GM21360 (cell line): Measurements from ENCODE around the gene STIP1.
"Not testable (repeated sequence)": the region's sequence is repeated elsewhere in the genome, so short reads cannot be mapped to it uniquely, and the experiment has no call there.

Experiments
- ATAC-seq: cut with Tn5 transposase; IDR thresholded peaks from one replicate; pipeline ENCODE4 v1.9.1; 2021; ENCODE audit warnings: mild to moderate bottlenecking, moderate library complexity; ENCODE audit not compliant: unreplicated experiment

STIP1 gene

DNA sequence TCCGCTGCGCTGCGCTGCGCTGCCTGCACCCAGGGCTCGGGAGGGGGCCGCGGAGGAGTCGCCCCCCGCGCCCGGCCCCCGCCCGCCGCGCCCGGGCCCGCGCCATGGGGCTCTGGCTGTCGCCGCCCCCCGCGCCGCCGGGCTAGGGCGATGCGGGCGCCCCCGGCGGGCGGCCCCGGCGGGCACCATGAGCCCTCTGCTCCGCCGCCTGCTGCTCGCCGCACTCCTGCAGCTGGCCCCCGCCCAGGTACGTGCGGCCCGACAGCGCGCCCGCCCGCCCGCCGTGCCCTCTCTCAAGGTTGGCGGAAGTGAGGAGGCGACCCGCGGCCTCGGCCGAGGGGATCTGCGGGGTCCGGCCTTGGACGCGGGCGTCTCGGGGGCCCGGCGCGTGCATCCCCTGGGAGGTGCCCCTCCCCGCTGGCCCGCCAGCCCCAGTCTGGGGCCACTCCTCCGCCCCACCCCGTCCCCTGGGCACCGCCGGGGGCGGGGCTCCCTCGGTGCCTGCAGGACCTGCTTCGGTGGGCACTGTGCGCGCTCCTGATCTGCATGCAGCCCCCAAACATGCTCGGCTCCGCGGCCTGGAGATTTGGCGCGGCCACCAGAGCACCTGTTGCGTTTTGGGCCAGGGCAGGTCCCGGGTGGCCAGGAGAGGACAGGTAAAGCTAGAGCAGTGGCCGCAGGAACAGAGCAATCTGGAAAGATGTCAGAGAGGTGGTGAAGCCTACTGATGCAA, 48.8 kb downstream of the STIP1 start:
- ATAC-seq, result peak; percentile 22

DNA sequence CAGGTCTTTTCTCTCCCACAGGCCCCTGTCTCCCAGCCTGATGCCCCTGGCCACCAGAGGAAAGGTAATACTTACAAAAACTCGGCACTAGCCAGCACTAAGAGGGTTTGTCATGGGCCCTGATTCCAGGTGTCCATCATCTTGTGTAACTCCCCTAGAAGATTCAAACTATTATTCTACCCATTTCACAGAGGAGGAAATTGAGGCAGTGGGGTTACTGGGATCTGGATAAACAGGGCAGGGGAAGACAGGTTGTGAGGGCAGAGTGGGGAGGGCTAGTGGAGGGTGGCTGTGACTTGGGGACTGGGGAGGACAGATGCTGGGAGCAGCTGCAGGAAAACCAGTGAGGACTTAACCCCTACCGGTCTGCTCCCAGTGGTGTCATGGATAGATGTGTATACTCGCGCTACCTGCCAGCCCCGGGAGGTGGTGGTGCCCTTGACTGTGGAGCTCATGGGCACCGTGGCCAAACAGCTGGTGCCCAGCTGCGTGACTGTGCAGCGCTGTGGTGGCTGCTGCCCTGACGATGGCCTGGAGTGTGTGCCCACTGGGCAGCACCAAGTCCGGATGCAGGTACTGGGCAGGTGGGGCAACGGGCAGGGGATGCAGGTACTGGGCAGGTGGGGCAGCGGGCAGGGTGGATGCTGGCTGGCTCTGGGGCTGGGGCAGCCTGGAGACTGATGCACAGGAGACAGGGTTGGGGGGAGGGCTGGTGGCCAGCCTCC, 49.6 kb downstream of the STIP1 start:
- no peak for ATAC-seq

DNA sequence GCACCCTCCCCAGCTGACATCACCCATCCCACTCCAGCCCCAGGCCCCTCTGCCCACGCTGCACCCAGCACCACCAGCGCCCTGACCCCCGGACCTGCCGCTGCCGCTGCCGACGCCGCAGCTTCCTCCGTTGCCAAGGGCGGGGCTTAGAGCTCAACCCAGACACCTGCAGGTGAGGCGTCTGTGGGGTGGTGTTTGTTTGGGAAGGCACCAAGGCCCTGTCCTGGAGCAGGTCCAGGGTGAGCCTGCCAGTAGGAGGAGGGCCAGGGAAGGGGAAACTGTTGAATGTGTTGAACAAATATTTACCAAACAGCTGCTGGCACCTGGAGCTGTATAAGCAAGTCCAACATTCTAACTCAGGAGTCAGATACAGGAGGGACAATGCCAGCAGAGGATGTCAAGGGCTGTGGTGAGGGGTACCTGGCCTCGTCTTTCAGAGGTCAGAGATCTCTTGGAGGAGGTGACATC, 51.5 kb downstream of the STIP1 start:
- ATAC-seq, result no peak

DNA sequence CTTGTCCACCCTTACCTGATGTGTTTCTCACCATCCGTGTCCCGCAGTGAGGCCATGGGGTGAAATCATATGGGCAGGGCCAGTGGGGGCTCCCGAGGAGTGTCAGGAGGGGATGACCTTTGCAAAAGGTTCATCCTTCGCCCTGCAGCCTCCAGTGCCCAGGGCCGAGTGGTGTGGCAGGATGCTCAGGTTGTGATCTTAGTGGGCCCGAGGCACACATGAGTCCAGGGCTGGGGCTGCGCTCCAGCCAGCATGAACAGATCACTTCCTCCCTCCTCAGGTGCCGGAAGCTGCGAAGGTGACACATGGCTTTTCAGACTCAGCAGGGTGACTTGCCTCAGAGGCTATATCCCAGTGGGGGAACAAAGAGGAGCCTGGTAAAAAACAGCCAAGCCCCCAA, 52.1 kb downstream of the STIP1 start:
- no peak for ATAC-seq

DNA sequence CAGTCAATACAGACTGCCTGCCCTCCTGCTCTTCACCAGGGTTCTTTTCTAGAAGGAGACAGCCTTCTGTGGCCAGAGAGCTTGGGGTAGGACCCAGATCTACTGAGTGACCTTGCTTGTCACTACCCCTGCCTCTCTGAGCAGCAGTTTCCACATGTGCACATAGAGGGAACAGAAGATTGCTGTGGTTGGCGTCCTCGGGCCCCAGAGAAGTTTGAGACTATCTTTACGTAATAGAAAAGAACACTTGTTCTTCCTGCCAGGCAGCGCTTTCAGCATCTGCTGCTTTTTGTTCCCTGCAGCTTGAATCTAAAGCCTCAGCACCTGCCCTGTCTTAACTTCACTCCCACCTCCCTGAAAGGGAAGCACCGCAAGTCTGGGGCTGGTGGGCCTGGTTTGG, 53.0 kb downstream of the STIP1 start:
- ATAC-seq, result no peak

DNA sequence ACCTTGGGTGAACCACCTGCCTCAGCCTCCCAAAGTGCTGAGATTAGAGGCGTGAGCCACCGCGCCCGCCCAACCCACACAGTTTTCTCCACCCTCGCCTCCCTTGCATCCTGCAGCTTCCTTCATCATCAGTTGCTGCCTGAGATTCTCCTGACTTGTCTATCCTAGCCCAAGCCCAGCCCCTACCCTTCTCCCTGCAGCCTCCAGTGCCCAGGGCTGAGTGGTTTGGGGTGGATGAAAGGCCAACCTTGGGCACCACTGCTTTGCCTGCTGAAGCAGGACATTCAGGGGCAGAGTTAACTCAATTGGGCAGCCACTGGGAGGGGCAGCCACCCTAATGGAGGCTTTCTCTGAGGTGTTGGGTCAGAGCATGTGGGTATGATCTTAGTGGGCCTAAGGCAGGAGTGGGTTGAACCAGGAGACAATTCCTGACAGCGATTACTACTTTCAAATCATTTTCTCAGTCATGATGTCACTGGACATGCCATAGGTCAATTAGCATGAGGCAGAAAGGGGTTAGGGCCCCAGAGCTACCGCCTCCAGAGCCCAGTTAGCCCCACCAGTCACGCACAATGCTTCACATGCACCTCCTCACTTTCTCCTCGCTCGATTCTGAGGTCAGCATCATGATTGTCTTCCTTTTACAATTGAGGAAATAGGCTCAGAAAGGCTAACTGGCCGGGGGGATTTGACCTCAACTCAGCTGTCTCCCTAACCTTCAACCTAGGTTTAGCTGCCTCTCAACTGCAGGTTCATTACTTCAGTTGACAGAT, 53.9 kb downstream of the STIP1 start:
- no peak for ATAC-seq

DNA sequence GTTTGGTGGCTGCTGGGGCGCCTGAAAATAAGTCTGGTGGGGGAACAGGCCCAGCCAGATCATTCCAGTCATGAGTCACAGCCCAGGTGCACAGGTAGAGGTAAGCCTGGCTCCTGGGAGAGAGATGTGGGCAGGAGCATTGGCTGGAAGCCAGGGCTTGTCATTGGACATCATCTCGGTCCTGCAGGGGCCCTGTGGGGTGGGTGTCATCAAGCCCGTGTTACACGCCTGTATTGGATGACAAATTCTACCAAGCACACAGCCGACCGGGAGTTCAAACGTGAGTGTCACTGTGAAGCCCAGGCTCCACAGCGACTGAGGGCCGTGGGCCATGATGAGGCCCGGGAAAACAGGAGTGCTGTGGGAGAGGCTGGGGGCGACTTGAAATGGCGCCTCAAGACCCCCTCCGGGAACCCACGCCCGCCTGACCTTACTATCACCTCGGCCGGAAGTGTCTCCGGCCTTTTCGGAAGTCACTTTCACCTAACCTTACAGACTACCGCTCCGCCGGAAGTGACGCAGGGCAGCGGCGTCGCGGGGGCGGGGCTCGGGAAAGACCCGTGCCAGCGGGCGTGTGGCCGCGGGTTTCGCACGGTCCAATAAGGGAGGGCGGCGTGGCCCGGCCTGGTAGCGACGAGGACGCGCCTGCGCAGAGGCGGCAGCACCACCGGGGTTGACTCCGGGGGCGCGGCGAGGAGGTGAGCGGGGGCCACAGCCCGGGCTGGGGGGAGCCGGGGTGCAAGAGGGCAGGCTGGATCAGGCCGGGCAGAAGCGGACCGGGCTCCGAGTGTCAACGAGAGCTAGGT, 54.7 kb downstream of the STIP1 start, which contains the start of gene FKBP2:
Gene FKBP2, plus strand, starts transcription at position 661 of the 806 bp plus-strand sequence. CDS start 1,293 bp downstream, outside the sequence.
- peak; percentile 40 for ATAC-seq

DNA sequence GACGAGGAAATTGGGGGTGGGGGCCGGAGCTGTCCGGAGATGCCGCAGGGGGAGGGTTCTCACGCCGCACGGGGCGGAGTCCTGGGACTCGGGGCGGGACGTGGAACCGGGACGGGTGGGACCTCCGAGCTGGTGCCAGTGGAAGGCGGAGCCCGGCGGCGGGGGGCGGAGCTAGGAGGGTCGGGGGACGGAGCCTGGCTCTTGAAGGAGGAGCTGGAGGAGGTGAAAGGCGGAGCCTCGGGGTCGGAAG, 55.2 kb downstream of the STIP1 start:
- peak; percentile 60 for ATAC-seq

DNA sequence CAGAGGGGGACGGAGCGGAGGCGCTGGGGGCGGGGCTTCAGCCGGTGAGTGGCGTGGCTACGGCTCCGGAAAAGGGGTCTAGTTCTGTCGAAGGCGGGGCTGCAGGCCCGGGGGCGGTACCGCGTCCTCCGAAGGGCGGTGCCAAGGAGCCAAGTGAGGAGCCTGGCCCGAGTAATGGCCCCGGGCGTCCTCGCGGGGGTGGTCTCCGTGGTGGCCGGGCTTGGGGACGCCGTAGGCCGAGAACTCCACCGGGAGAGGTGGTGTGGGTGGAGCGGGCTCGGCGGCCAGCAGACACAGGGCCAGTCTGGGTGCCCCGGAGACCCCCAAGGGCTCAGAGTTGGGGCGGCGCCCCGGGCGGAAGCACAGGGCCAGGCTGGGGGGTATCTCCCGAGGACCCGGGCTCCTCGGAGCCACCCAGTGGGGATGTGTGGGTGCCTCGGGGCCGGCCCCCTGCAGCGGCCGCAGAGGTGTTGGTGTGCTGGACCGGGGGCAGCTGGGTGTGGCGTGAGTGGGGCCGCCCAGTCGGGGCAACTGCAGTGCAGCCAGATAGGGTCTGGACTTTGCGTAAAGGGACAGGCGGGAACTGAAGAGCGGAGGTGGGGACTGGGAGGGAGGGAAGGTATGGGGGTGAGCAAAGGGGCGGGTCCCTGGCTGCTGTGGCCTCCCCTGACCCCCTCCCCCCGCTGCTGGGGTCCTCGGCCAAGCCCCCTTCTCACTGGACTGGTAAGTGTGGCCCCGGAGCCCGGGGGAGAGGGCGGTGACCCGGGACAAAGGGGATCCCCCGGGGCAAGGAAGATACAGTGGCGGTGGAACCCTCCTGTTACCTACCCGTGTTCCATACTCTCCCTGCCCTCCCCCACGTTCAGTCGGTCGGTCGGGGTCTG, 55.8 kb downstream of the STIP1 start:
- peak; percentile 53 for ATAC-seq

DNA sequence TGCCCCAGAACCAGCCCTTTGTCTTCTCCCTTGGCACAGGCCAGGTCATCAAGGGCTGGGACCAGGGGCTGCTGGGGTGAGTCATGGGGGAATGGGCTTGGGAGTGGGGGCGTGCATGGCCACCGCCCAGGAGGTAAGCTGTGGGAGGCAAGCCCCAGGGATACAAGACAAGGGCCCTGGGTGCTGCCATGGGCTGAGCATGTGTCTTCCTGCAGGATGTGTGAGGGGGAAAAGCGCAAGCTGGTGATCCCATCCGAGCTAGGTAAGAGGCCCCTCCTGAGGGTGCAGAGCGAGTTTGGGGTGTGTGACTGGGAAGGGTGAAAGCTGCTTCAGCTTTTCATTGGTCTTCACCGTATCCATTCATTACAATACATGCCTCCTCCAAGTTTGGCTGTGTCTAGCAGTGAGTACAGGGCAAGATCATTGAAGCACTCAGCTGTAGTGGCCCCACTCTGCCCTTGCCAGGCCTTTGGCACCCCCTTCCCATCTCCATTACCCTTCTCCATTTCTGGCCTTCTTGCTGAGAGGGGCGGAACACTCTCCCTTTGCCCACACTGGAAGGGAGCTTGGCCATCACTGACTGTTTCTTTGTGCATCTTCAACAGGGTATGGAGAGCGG, 57.4 kb downstream of the STIP1 start:
- no peak for ATAC-seq

DNA sequence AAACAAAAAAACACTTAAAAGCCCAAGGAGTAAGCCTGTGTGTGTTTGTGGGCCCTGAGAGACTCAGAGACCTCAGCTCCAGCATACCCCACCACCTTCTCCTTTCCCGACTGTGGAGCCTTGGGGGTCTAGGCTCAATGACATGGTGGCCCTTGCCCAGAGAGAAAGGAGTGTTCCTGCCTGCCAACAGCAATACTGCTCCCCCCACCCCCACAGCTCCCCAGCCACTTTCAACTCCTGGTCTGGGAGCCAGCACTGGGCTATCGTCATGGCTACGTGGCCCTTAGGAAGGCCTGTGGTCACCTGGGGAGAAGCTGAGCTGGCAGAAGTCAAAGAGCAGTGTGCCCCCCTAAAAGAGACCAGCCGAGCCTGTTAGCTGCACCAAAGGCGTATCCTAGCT, 58.1 kb downstream of the STIP1 start:
- no peak for ATAC-seq

DNA sequence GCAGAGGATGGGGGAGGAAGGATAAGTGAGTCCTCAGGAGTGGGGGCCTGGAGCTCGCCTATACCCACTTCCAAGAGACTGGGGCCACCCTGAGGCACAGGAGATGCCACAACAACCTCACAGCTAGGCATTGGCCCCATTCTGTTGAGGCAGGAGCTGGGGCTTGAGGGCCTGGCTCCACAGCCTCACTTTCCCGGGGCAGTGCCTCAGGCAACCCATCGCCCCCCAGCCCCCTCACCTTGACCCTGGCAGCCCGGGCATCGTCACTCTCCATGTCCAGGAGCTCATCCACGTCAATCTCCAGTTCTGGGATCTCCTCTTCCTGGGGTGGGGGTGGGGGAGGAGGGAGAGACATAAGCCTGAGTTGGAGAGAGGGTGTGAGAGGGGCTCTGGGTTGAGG, 59.0 kb downstream of the STIP1 start:
- no peak for ATAC-seq

DNA sequence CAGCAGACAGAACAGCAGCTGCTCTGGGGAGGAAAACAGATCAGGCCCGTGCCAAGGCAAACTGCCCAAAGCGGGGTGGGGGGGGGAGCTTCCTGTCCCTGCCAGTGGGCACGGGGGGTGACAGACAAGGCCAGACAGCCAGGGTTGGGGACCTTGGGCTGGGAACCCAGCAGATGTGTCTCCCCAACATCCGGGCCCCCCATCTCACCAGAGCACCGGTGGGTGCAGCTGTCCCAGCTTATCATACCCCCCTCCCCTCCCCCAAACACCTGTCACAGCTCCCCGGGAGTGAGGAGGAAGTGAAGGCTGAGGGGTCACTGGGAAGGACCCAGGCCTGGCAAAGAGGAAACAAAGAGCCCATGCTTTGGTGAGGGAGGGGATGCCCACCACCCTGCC, 59.4 kb downstream of the STIP1 start:
- ATAC-seq, result no peak

DNA sequence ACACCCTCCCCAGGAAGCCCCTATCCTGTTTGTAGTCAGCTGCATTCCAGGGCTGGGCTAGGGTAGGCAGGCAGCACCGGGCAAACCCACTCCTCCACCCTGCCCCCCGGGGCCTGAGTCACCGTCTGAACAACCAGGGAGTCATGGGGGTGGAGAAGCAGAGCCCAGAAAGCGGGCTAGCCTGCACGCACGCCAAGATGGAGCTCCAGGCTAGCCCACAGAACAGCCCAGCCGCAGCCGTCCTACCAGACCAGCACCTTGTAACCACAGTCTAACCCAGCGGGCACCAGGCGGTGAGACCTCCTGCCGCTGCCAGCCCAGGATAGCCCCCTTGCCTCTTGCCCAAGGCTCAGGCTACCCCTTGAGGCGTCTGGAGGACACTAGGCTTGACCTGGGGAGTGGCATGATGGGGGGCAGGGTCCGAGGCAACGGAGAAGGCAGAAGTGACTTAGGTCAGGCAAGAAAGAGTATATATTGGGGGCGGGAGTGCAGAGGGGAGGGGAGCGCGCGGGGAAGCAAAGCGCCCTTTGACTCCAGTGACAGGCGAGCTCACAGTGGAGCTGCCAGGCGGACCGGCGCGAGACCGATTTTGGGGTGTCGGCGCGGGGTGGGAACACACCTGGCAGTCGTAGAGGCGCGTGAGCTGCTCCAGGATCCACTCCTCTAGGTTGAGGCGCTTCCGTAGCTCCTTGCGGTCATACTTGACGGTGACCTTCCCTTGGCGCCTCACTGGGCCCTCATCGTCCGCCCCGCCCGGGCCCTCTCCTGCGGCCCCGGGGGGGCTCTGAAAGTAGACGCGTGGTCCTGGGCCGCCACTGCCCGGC, 60.0 kb downstream of the STIP1 start:
- ATAC-seq, result no peak

DNA sequence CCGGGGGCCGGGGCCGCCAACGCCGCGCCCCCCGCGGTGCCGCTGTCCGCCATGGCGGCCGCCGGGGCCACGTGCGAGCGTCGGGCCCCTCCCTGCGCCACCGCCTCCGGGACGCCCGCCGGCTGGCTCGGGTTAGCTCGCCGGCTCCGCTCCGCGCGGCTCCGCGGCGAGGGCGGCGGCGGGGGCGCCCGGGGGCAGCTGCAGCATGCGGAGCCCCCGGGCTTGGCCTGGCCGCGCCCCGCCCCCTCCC, 60.6 kb downstream of the STIP1 start:
- ATAC-seq, result not testable (repeated sequence)

DNA sequence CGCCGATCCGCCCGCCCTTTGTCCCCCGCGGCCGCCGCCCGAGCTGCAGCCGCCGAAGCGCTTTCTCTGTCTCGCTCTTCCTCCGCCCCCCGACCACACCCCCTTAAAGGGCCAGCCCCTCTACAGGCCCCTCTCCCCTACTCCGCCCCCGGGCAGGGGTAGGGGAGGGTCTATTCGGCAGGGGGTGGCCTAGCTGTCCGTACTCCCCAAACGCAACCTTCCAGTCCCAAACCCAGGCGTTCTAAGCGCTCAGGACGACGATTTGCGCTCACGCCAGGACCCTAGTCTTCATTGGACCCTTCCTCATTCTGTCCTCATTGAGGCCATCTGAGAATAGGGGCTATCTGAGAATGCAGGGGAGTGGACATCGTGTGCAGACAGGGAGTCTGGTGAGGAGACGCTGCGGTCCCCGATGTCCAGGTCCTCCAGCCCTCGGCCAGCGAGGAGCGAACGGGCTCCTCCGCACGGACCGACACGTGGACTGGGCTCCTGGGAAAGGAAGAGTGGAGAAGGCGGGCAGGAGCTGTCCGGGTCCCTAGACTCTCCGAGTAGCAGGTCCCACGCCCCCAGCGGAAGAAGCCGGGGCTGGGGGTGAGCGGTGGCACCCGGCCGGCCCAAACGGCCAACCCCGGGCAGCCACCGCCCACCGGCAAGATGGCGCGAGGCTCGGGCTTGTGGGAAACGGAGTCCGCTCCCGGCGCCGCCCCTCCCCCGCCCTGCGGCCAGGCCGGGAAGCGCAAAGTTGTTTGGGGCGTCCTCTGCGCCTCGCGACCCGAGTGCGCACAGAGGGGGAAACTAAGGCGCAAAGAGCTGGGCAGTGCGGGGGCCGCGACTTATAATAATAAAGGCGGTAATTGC, 61.1 kb downstream of the STIP1 start, which contains the start of gene PPP1R14B:
Gene PPP1R14B, minus strand, starts transcription at position 73 of the 858 bp plus-strand sequence. CDS start 270 bp downstream, outside the sequence.
- ATAC-seq, result no peak

DNA sequence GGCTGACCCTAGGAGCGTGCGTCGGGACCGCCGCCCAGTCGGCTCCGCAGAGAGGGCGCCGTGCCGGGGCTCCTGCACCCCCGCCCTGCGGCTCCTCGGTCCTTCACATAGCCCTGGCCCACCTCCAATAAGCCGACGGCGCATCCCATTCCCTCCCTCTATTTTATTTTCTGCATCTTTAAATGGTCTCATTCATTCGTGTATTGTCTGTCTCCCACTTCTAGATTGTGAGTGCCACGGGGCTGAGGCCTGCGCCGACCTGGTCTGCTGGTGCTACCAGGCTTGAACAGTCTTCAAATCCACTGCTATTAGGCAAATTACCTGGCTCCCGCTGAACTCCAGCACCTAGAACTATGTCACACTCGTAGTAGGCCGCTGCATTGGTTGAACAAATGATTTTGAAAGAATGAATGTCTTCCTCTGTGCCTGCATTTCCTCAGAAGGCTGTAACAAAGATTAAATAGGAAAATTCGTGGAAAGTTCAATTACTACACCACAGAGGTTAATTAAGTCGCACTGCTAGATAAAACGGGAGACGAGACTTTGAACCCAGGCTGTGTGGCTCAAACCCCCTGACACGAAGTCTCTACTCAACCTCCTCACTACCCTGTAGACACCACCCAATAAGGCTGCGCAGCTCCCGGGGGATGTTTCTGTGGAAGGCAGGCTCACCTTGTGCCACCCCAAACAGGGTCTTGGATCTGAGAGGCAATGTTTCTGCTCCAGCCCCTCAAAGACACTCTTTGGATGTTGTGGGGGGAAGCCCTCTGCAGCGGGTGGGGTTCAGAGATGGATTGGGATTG, 62.0 kb downstream of the STIP1 start:
- ATAC-seq, result no peak
